Lung (tissue), 12 donors: ENCODE data around the gene ARL13B. TPM values are rescaled to one million over a fixed set of nuclear protein-coding genes. Genes with fewer than 3 reads are reported as not detected.

Source experiments
- ATAC-seq: fragments of 200-7000 bp; cut with Tn5 transposase; one replicate; pipeline ENCODE4 v1.9.1; 2020; ENCODE audit warnings: moderate number of reproducible peaks; ENCODE audit not compliant: insufficient read depth, low FRiP score
- DNase-seq, 3 donors: peaks; one replicate each; pipeline ENCODE4 v3.0.0-alpha.2; 2013 to 2017
- H3K27ac ChIP-seq, 2 donors: one replicate each; pipeline ENCODE4 v1.5.1; 2013; ENCODE audit warnings: mild to moderate bottlenecking in 2 of 2, moderate library complexity in 2 of 2, control low read depth in 1 of 2, inconsistent platforms in 1 of 2, low read depth in 1 of 2, low read length in 1 of 2
- H3K27me3 ChIP-seq, 3 donors: one replicate each; pipeline ENCODE4 v1.5.1; 2013; ENCODE audit warnings: low read length in 2 of 3; ENCODE audit not compliant: control insufficient read depth in 3 of 3, insufficient read depth in 3 of 3
- H3K36me3 ChIP-seq, 4 donors: one replicate each; pipeline ENCODE4 v1.5.1; 2013; ENCODE audit warnings: low read length in 4 of 4, mild to moderate bottlenecking in 1 of 4, moderate library complexity in 1 of 4; ENCODE audit not compliant: control insufficient read depth in 4 of 4, insufficient read depth in 4 of 4
- H3K4me1 ChIP-seq, 5 donors: one replicate each; pipeline ENCODE4 v1.5.1; 2013; ENCODE audit warnings: low read length in 5 of 5, mild to moderate bottlenecking in 2 of 5, moderate library complexity in 1 of 5; ENCODE audit not compliant: control insufficient read depth in 5 of 5, insufficient read depth in 5 of 5
- H3K4me3 ChIP-seq: one replicate; pipeline ENCODE4 v1.5.1; 2013; ENCODE audit warnings: mild to moderate bottlenecking, control low read depth, moderate library complexity
- H3K9ac ChIP-seq, 2 donors: one replicate each; pipeline ENCODE4 v1.5.1; 2013; ENCODE audit warnings: low read length in 2 of 2, control low read depth in 1 of 2; ENCODE audit not compliant: insufficient read depth in 1 of 2
- H3K9me3 ChIP-seq, 4 donors: one replicate each; pipeline ENCODE4 v1.5.1; 2013; ENCODE audit warnings: low read length in 3 of 4, mild to moderate bottlenecking in 1 of 4, moderate library complexity in 1 of 4; ENCODE audit not compliant: control insufficient read depth in 4 of 4, insufficient read depth in 3 of 4
- CTCF ChIP-seq: IDR thresholded peaks from 2 replicates; pipeline ENCODE4 v1.5.1; 2012; ENCODE audit warnings: mild to moderate bottlenecking; ENCODE audit errors: control extremely low read depth, extremely low read depth
- WGBS, 2 donors: extraction: QIAGEN DNeasy Blood & Tissue Kit; methylation state at CpG; one replicate each; pipeline ENCODE4 v1.1.7; 2013; 5-methylcytosine and 5-hydroxymethylcytosine counted together
- polyA plus RNA-seq, 2 donors: library from polyadenylated mRNA; stranded (reverse); fragments of 200-250 nt; gene quantifications; one replicate each; pipeline ENCODE4 v1.2.1, GENCODE V29; 2013
- total RNA-seq, 2 donors: library from RNA; depleted of rRNA in 1 of 2; stranded (reverse); fragments of >200 nt in 1 of 2; gene quantifications; one replicate each; pipeline ENCODE4 v1.2.1, GENCODE V29; 2014 to 2021
- donor health status: control.
- donor health status: control.
- donor health status: Bipolar disorder and iron deficiency.
- donor health status: healthy.
- donor health status: DM: yes; HTN: yes; CAD: no.

Gene ARL13B
- total and polyA plus RNA-seq, 4 donors, result 8.4 to 19.6 (median 13.2) TPM

GRCh38 chr3:94069194-94069813, 89.3 kb downstream of the ARL13B start:
- Histone ChIP-seq H3K9me3 (no peaks in the 10 kb centered on the region), H3K27me3 (no peaks in the 10 kb centered on the region), H3K9ac (no peak overlapping the region), H3K4me3 (no peak overlapping the region), H3K27ac (no peak overlapping the region), H3K36me3 (peaks cover 5 to 22% (median 16%) of the 10 kb centered on the region in 4 donors), H3K4me1 (peaks cover 0 to 9% (median under 1%) of the 10 kb centered on the region in 5 donors)
- WGBS, 2 donors, result 40 to 58% methylated on average over 4 of the region's 4 CpGs
- peak in 2 of 3 donors; percentile 48 to 60 for DNase-seq
- no peak for ATAC-seq
- TF ChIP-seq CTCF, result peak; percentile 27

GRCh38 chr3:94070341-94070911, 90.5 kb downstream of the ARL13B start:
- no peak overlapping the region for H3K9ac ChIP-seq
- no peak overlapping the region for H3K4me3 ChIP-seq
- ATAC-seq (no peak), DNase-seq (no peak)
- H3K27me3 ChIP-seq, result no peaks in the 10 kb centered on the region
- WGBS, 2 donors, result 96% methylated on average over 6 of the region's 6 CpGs
- no peaks in the 10 kb centered on the region for H3K4me1 ChIP-seq
- no peak overlapping the region for H3K27ac ChIP-seq
- no peaks in the 10 kb centered on the region for H3K9me3 ChIP-seq
- peaks cover 5 to 19% (median 16%) of the 10 kb centered on the region in 4 donors for H3K36me3 ChIP-seq
- TF ChIP-seq CTCF, result no peak

GRCh38 chr3:94071713-94072284, 91.8 kb downstream of the ARL13B start:
- ATAC-seq, result no peak
- Histone ChIP-seq H3K4me3 (no peak overlapping the region), H3K4me1 (no peaks in the 10 kb centered on the region), H3K27ac (no peak overlapping the region), H3K27me3 (no peaks in the 10 kb centered on the region), H3K9me3 (no peaks in the 10 kb centered on the region), H3K9ac (no peak overlapping the region), H3K36me3 (peaks cover 5 to 25% (median 17%) of the 10 kb centered on the region in 4 donors)
- DNase-seq, result no peak
- WGBS, 2 donors, result 92 to 96% methylated on average over 4 of the region's 4 CpGs
- no peak for TF ChIP-seq CTCF
